Small intestine (tissue), 7 donors: ENCODE measurements around the gene RAPGEF1. TPM values are rescaled to one million over a fixed set of nuclear protein-coding genes. Genes with fewer than 3 reads are reported as not detected.

Experiments used
- DNase-seq, 2 donors: peaks; one replicate each; pipeline versions ENCODE4 v3.0.0 to v3.0.0-alpha.2; 2013
- FAIRE-seq: peaks from 2 replicates; lab custom pipeline; 2012; peaks lifted over from hg19 to GRCh38; lab: Jason Lieb, UNC
- H3K27ac ChIP-seq, 3 donors: one replicate each; pipeline ENCODE4 v1.5.1; 2013; ENCODE audit warnings: low read length in 2 of 3, mild to moderate bottlenecking in 2 of 3, control low read depth in 1 of 3, inconsistent platforms in 1 of 3, low read depth in 1 of 3, moderate library complexity in 1 of 3
- H3K27me3 ChIP-seq, 3 donors: one replicate each; pipeline ENCODE4 v1.6.1; 2013; ENCODE audit warnings: low read length in 3 of 3, inconsistent platforms in 1 of 3; ENCODE audit not compliant: control insufficient read depth in 3 of 3, insufficient read depth in 3 of 3
- H3K36me3 ChIP-seq, 3 donors: one replicate each; pipeline ENCODE4 v1.6.1; 2013; ENCODE audit warnings: low read length in 3 of 3, inconsistent platforms in 1 of 3, low read depth in 1 of 3, mild to moderate bottlenecking in 1 of 3, moderate library complexity in 1 of 3; ENCODE audit not compliant: control insufficient read depth in 3 of 3, insufficient read depth in 2 of 3
- H3K4me1 ChIP-seq, 3 donors: one replicate each; pipeline ENCODE4 v1.6.1; 2013; ENCODE audit warnings: low read length in 2 of 3, inconsistent platforms in 1 of 3, low read depth in 1 of 3, mild to moderate bottlenecking in 1 of 3, moderate library complexity in 1 of 3; ENCODE audit not compliant: control insufficient read depth in 3 of 3, insufficient read depth in 2 of 3
- H3K4me3 ChIP-seq, 3 donors: one replicate each; pipeline ENCODE4 v1.5.1; 2013; ENCODE audit warnings: low read length in 3 of 3, control low read depth in 1 of 3, inconsistent platforms in 1 of 3, low read depth in 1 of 3, mild to moderate bottlenecking in 1 of 3, moderate library complexity in 1 of 3
- H3K9me3 ChIP-seq, 2 donors: one replicate each; pipeline ENCODE4 v1.6.1; 2013; ENCODE audit warnings: low read depth in 1 of 2, low read length in 1 of 2; ENCODE audit not compliant: control insufficient read depth in 2 of 2, insufficient read depth in 1 of 2
- WGBS, 3 donors: extraction: QIAGEN DNeasy Blood & Tissue Kit; methylation state at CpG; one replicate each; pipeline ENCODE4 v1.1.7; 2013; 5-methylcytosine and 5-hydroxymethylcytosine counted together
- polyA plus RNA-seq, 4 donors: library from polyadenylated mRNA; stranded (reverse) in 3 of 4; unstranded in 1 of 4; fragments of 200-250 nt in 3 of 4; fragments of 120-200 nt in 1 of 4; gene quantifications; one replicate each; pipeline versions ENCODE4 v1.2.1 to v1.2.3, GENCODE V29; 2013
- donor health status: healthy with polysubstance abuse.
- donor health status: control.
- donor health status: control.
- donor health status: Bipolar disorder and iron deficiency.
- donor health status: healthy.

The RAPGEF1 gene
- polyA plus RNA-seq, 4 donors = 15.4 to 43.4 (median 21.2) TPM

DNA sequence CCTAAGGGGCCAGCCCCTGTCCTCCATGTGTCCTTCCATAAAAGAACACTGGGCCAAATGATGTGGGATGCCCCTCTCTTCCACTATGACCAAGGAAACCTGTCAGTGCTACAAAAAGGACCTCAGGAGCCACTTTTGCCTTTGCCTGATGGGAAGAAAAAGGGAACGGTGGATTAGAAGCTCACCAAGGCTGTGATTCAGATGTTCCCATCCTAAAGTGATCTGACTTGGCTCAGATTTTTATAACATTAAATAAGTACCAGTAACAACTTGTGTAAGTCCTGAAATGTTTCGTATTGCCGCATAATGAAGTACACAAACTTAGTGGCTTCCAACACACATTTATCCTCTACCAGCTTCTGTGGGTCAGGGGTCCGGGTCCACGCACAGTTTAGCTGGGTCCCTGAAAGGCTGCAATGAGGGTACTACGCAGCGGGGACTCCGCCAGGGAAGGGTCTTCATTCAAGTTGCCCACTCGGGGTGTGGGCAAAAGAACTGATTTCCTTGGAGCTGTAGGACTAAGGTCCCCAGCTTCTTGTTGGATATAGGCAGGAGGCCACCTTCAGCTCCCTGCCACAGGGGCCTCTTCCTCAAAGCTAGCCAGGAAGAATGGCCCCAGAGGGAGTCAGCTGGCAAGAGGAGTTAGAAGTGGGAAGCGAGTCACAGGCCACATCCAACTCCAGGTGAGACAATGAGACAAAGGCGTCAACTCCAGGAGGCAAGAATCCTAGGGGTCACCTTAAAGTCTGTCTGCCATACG is 60.4 kb downstream of the RAPGEF1 start:
- Histone ChIP-seq H3K4me1 (peaks cover 0 to 24% (median 22%) of the 10 kb centered on the region in 3 donors), H3K4me3 (no peak overlapping the region), H3K27me3 (no peaks in the 10 kb centered on the region), H3K9me3 (no peaks in the 10 kb centered on the region), H3K27ac (peak overlapping the region in 2 of 3 donors; percentile 16 to 86), H3K36me3 (peaks cover 0 to 21% (median 0%) of the 10 kb centered on the region in 3 donors)
- FAIRE-seq (no peak), DNase-seq (no peak)
- 94 to 97% (median 95%) methylated on average over 12 of the region's 12 CpGs for WGBS, 3 donors

DNA sequence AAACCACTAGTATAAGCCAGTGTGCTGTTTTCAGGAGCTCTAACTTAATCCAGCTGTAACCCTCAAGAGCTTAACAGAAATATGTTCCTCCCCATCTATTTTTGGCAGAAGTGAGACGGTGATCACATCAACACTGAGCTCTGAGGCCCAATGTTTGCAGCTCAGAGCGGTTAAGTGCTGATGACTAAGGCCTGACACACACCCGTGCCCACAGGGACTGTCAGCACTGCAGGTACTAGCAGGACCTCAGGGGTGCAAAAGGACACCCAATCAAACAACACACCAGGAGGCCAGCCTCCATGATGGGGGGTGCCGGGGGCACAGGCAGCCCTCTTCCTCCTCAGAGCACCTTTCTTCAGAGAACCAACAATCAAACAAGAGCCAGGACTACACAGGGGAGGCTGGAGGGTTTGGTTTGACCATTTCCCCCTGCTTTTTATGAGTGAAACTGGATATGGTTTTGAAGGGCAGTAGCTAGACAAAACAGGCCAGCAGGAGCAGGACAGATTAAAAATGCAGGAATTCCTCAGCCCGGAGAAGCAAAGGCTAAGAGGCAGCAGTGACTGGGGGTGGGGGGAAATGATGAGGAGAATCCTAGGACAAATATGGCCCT is 61.3 kb downstream of the RAPGEF1 start:
- FAIRE-seq = no peak
- Histone ChIP-seq H3K27ac (peak overlapping the region; percentile 16 to 86 (median 70)), H3K4me1 (peaks cover 0 to 24% (median 22%) of the 10 kb centered on the region in 3 donors), H3K36me3 (peaks cover 0 to 23% (median 0%) of the 10 kb centered on the region in 3 donors), H3K9me3 (no peaks in the 10 kb centered on the region), H3K4me3 (no peak overlapping the region), H3K27me3 (no peaks in the 10 kb centered on the region)
- WGBS, 3 donors = 37 to 70% (median 55%) methylated on average over 5 of the region's 5 CpGs
- DNase-seq = peak in 1 of 2 donors; percentile 72

DNA sequence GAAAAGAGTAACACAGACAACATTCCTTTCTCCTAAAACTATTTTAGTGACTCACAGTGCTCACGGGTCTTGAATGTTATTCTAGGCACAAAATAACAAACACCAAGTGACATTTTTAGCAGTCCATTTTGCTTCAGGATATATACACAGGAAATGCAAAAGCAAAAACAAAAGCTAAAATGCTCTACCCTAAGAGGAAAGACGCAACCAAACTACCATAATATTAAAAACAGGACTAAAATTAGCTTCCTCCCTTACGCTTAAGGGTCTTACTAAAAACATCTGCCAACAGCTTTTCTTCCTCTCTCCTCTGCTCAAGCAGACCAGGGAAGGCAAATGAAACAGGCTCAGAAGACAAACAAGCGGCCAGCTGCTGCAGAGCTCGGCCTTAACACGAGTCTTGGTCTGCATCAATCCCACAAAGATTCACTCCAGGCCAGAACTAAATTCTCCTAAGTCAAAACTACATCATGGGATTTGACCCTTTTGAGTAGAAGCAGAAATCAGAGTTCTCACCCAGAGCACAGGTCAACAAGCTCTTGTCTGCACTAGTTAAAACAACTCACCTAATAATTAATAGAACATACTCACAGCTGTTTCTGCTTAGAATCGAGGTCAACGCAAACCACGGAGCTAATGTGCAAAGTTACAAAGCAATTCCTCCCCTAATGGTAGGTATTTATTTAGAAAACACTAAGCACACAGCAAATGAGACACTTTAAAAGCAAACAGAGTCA is 62.3 kb downstream of the RAPGEF1 start:
- no peak for FAIRE-seq
- no peak overlapping the region for H3K4me3 ChIP-seq
- peaks cover 0 to 24% (median 22%) of the 10 kb centered on the region in 3 donors for H3K4me1 ChIP-seq
- no peaks in the 10 kb centered on the region for H3K27me3 ChIP-seq
- H3K9me3 ChIP-seq = no peaks in the 10 kb centered on the region
- H3K36me3 ChIP-seq = peaks cover 0 to 23% (median 0%) of the 10 kb centered on the region in 3 donors
- 35 to 59% (median 48%) methylated on average over 9 of the region's 9 CpGs for WGBS, 3 donors
- peak overlapping the region; percentile 63 to 96 (median 70) for H3K27ac ChIP-seq
- DNase-seq = no peak

DNA sequence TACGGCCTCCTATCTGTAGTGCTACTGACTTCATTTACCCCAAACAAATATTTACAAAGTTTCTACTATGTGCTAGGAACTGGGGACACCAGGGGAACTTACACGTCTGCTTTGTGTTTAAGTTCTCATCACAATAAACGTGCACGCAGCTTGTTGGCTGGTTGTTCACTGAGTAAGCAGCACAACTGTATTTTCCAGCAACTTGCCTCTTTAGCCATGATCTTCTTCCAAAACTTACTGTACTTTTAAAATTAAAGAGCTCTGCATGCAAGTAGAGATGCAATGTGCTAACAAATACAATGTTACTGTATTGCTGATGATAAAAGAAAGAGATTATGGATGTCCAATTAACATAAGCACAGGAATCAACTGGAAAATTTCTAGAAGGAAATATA is 62.8 kb downstream of the RAPGEF1 start:
- WGBS, 3 donors = 48 to 77% (median 64%) methylated on average over 4 of the region's 4 CpGs
- DNase-seq (no peak), FAIRE-seq (no peak)
- Histone ChIP-seq H3K27ac (peak overlapping the region; percentile 65 to 95 (median 70)), H3K9me3 (no peaks in the 10 kb centered on the region), H3K36me3 (peaks cover 0 to 23% (median 0%) of the 10 kb centered on the region in 3 donors), H3K4me1 (peaks cover 0 to 26% (median 24%) of the 10 kb centered on the region in 3 donors), H3K4me3 (no peak overlapping the region), H3K27me3 (no peaks in the 10 kb centered on the region)

DNA sequence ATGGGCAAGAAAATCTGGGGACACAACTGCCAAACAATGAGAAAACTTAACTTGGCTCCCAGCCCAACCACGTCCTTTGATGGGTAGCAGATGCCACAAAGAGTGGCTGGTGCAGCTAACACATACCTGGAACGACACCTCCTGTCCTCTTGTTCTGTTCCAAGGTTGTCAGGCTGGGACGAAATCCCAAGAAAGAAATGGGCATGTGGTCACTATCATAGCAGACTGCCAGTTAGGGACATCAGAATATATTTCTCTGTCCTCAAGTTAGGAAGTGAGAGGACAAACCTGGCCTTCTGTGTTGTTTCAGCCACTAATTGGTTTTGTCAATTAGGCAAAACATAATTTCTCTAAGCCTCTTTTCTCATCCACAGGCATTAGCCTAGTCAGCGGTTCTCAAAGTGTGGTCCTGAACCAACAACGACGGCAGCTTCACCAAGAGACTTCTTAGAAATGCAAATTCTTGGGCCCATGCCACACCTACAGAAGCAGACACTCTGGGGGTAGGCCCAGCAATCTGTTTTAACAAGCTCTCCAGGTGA is 63.4 kb downstream of the RAPGEF1 start:
- peaks cover 0 to 31% (median 24%) of the 10 kb centered on the region in 3 donors for H3K4me1 ChIP-seq
- DNase-seq = no peak
- WGBS, 3 donors = 48 to 69% (median 61%) methylated on average over 6 of the region's 6 CpGs
- H3K27me3 ChIP-seq = no peaks in the 10 kb centered on the region
- H3K9me3 ChIP-seq = no peaks in the 10 kb centered on the region
- FAIRE-seq = no peak
- peak overlapping the region; percentile 65 to 95 (median 70) for H3K27ac ChIP-seq
- peaks cover 0 to 23% (median 0%) of the 10 kb centered on the region in 3 donors for H3K36me3 ChIP-seq
- H3K4me3 ChIP-seq = peak overlapping the region in 1 of 3 donors; percentile 22

DNA sequence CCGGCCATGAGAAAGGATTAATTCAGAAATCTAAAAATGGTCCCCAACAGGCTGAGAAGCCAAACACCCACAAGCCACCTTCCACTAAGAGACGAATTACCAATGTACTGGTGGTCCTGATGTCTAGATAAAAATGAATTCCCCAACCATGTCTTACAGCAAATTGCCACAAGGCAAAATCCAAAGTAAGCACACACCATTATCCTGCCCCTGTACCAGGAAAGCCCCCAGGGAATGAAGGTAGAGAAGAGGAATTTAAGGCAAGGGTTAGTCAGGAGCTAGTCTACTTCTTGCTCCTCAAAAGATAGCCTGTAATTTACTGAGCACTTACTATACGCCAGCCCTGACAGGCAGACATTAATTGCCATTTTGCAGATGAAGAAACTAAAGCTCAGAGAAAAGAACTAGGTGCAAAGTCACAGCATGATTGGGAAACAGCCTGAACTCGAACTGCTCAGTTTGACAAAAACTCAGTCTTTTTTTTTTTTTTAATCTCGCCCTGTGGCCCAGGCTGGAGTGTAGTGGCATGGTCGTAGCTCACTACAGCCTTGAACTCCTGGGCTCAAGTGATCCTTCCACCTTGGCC is 64.3 kb downstream of the RAPGEF1 start:
- WGBS, 3 donors = 75 to 89% (median 80%) methylated on average over 6 of the region's 6 CpGs
- Histone ChIP-seq H3K27me3 (no peaks in the 10 kb centered on the region), H3K27ac (peak overlapping the region in 2 of 3 donors; percentile 65 to 95), H3K4me1 (peaks cover 0 to 36% (median 24%) of the 10 kb centered on the region in 3 donors), H3K4me3 (no peak overlapping the region), H3K36me3 (peaks cover 0 to 25% (median 0%) of the 10 kb centered on the region in 3 donors), H3K9me3 (no peaks in the 10 kb centered on the region)
- FAIRE-seq = no peak
- DNase-seq = no peak

DNA sequence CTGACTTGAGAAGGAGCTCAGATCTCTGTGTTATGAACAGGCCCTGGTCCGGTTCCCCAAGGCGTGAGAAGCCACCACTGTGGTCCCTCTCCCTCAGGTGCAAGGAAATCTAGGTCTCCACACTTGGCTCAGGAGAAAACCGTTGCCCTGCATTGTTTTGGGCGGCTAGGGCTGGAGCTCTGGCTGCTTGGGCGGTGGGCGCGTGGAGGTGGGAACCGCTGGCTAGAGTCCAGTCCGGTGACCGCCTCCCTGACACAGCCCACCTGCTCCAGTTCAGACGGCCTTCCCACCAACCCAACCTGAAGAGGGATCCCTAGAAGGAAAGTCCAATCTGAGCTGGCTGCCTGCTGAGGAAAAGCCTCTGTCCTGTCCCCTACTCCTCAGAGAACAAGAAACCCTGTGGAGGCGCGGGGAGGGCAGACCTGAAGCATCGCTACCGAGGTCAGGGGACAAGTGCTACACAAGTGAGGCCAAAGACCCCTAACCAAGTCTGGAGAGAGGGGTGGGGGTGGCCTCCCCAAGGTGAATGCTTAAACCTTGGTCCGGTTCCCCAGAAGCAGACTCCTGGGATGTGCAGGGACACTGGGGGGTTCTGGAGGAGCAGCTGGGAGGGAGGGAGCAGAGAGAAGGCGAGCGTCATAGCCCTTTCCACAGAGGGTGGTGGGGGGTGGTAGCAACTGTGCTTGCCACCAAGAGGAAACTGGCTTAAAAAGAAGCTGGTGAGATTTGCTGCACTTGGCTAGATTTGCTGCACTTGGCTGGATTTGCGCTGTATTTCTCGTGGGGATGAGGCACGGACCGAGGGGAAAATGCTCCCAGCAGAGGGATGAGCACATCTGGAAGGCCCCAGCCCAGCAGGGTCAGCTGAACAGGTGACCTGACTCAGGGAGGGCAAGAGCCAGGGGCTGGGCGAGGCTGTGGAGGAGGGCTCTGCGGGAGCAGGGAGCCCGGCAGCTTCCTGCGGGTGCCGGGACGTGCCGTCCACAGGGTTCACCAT is 65.2 kb downstream of the RAPGEF1 start:
- no peaks in the 10 kb centered on the region for H3K9me3 ChIP-seq
- peaks cover 0 to 34% (median 24%) of the 10 kb centered on the region in 3 donors for H3K4me1 ChIP-seq
- WGBS, 3 donors = 82 to 92% (median 82%) methylated on average over 29 of the region's 29 CpGs
- DNase-seq (no peak), FAIRE-seq (no peak)
- H3K4me3 ChIP-seq = no peak overlapping the region
- H3K36me3 ChIP-seq = peaks cover 0 to 24% (median 0%) of the 10 kb centered on the region in 3 donors
- peak overlapping the region in 2 of 3 donors; percentile 65 to 95 for H3K27ac ChIP-seq
- no peaks in the 10 kb centered on the region for H3K27me3 ChIP-seq
